ENCODE measurements around the gene NFRKB. TPM values are rescaled to one million over a fixed set of nuclear protein-coding genes. Genes with fewer than 3 reads are reported as not detected.

NFRKB gene
- total RNA-seq, 1 donor from 2014 or later, result 22.3 TPM

DNA sequence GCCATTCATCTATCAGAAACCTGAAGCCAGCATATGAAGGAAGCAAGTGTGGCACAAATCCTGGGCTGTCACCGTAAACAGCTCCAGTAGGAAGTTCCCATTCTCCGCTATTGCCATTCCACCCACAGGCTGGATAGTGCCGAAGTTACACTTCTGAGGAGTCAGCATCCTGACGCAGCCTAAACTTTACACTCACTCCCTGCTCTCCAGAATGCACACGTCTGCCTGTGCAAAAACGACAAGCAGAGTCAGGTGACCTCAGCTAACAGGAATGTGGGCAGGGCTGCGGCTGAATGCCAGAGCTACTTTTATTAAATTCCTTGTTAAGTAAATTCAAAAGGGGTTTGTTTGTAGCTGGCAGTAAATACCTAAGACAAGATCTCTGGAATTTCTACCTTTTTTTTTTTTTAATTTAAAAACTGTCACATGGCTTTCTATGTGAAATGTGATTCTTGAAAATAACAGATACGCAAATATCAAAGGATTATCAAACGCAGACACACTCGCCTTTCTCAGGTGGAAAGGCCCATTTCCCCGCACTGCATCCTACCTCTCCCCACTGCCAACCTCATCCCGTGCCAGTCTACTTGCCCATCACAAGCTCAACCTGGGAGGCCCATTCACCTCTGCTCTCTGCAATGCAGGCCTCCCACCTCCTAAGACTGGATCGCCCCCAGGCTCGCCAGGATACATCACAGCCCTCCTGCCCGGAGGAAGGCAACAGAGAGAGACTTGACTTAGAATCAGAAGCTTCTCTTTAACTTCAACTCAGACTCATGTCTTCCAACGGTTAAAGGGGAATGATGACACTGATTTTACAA is 33.5 kb downstream of the NFRKB start:
- peak overlapping the region; percentile 21 for H3K4me3 ChIP-seq
- TF ChIP-seq, protein P1, sequence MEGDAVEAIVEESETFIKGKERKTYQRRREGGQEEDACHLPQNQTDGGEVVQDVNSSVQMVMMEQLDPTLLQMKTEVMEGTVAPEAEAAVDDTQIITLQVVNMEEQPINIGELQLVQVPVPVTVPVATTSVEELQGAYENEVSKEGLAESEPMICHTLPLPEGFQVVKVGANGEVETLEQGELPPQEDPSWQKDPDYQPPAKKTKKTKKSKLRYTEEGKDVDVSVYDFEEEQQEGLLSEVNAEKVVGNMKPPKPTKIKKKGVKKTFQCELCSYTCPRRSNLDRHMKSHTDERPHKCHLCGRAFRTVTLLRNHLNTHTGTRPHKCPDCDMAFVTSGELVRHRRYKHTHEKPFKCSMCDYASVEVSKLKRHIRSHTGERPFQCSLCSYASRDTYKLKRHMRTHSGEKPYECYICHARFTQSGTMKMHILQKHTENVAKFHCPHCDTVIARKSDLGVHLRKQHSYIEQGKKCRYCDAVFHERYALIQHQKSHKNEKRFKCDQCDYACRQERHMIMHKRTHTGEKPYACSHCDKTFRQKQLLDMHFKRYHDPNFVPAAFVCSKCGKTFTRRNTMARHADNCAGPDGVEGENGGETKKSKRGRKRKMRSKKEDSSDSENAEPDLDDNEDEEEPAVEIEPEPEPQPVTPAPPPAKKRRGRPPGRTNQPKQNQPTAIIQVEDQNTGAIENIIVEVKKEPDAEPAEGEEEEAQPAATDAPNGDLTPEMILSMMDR (IDR thresholded peaks at IDR 0.05), result no peak
- peak overlapping the region; percentile 72 for H3K27ac ChIP-seq
- DNase-seq, result peak; percentile 80
- peaks cover 37% of the 10 kb centered on the region for H3K36me3 ChIP-seq
- ATAC-seq, result peak; percentile 94
- H3K9me3 ChIP-seq, result no peaks in the 10 kb centered on the region
- H3K4me1 ChIP-seq, result peaks cover 4% of the 10 kb centered on the region
- intact Hi-C loops (cut with DNase I), result no loop called here
- no peaks in the 10 kb centered on the region for H3K27me3 ChIP-seq

DNA sequence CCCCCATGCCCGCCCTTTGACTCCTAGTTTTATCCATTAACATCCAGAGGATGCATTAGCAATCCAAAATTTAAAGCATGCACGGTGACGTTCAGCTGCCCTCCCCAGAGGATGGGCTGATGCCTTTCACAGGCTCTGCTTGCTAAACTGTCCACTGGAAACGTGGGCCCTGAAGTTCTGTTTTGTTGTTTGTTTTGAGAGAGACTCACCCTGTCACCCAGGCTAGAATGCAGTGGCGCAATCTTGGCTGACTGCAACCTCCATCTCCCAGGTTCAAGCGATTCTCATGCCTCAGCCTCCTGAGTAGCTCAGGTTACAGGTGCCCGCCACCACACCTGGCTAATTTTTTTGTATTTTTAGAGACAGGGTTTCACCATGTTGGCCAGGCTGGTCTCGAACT is 39.3 kb downstream of the NFRKB start:
- TF ChIP-seq, protein P1 (IDR thresholded peaks at IDR 0.05), result no peak
- DNase-seq (no peak), ATAC-seq (no peak)
- Histone ChIP-seq H3K27ac (no peak overlapping the region), H3K27me3 (no peaks in the 10 kb centered on the region), H3K4me3 (no peak overlapping the region), H3K9me3 (no peaks in the 10 kb centered on the region), H3K36me3 (no peaks in the 10 kb centered on the region), H3K4me1 (peaks cover 13% of the 10 kb centered on the region)
- intact Hi-C loops (cut with DNase I), result no loop called here

DNA sequence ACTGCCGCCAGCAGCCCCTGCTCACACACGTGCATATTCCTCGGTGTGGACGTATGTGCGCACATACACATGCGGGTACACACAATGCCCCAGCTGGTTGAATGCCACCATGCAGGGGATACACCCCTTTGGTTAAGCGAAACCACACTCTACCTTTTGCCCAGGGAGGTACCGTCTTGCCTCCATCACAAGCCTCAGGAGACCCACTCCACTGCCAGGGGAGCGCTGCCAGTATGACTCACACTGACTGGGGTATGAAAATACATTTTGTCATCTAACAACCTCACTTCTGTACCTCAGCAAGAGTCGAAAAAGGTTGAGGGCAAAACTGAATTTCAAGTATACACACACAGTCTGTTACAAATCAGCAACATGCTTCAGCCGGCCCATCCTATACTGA is 40.3 kb downstream of the NFRKB start:
- no peak overlapping the region for H3K4me3 ChIP-seq
- no peak for DNase-seq
- ATAC-seq, result no peak
- H3K9me3 ChIP-seq, result no peaks in the 10 kb centered on the region
- no peaks in the 10 kb centered on the region for H3K36me3 ChIP-seq
- peaks cover 13% of the 10 kb centered on the region for H3K4me1 ChIP-seq
- H3K27me3 ChIP-seq, result no peaks in the 10 kb centered on the region
- TF ChIP-seq, protein P1 (IDR thresholded peaks at IDR 0.05), result no peak
- no peak overlapping the region for H3K27ac ChIP-seq
- intact Hi-C loops (cut with DNase I), result no loop called here

DNA sequence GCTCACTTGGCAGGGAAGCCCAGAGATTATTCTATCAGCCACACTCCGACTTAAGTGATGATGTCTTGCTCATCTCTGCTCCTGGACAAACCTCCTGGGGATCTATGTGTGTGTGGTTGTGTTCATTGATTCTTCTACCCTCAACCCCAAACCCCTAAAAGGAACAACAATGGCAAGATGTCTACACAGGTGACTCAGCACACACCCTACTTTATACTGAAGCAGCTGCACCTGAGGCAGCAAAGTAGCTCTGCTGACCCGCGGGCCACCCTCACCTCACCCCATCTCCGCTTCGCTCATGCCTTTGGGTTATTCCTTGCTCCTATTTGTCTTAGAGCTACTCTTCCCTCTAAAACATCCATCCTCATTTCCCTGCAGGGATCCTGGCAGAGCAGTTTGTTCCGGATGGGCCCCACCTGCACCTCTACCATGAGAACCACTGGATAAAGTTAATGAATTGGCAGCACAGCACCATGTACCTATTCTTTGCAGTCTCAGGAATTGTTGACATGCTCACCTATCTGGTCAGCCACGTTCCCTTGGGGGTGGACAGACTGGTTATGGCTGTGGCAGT is 41.1 kb downstream of the NFRKB start:
- peak overlapping the region; percentile 56 for H3K27ac ChIP-seq
- DNase-seq (no peak), ATAC-seq (peak; percentile 7)
- no peaks in the 10 kb centered on the region for H3K27me3 ChIP-seq
- intact Hi-C loops (cut with DNase I), result no loop called here
- TF ChIP-seq, protein P1 (IDR thresholded peaks at IDR 0.05), result no peak
- H3K4me3 ChIP-seq, result no peak overlapping the region
- no peaks in the 10 kb centered on the region for H3K9me3 ChIP-seq
- H3K36me3 ChIP-seq, result no peaks in the 10 kb centered on the region
- peaks cover 13% of the 10 kb centered on the region for H3K4me1 ChIP-seq

DNA sequence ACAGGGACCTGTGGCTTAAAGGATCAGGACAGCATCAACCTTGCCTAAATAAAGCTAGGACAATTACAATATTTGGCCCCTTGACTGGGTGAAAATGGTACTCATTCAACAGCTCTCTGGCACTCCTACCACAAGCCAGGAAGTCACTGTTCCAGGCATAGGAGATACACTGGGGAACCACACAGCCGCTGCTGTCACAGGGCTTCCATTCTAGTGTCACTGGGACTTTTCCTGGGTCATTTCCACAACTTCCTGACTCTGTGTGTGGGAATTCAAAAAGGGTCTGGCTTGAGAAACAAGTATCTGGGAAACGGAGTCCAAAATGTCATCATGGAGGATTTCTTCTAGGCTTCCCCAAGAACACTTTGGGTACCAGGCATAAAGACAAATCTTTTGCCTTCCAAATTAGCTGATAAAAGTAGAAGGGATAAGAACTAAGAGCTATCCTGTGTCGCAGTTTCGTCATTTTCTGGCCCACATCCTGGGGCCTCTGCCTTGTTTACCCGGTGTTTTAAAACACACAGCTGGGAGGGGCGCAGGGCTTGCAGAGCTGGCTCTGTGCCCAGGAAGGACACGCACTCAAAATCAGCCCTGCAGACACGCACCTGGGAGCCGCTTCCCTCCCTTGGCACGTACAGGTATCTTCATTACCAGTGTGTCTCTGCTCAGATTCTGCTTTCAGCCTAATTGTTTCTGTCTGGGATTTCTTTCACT is 41.7 kb downstream of the NFRKB start:
- Histone ChIP-seq H3K9me3 (no peaks in the 10 kb centered on the region), H3K36me3 (no peaks in the 10 kb centered on the region), H3K27me3 (no peaks in the 10 kb centered on the region), H3K27ac (peak overlapping the region; percentile 56), H3K4me3 (no peak overlapping the region), H3K4me1 (peaks cover 13% of the 10 kb centered on the region)
- intact Hi-C loops (cut with DNase I), result no loop called here
- DNase-seq, result peak; percentile 80
- TF ChIP-seq, protein P1 (IDR thresholded peaks at IDR 0.05), result no peak
- peak; percentile 75 for ATAC-seq

Data from upper lobe of right lung (tissue), 1 donor.